GM18951 (cell line): ENCODE data around the gene SSH2.

ENCODE experiments used
- POLR2A ChIP-seq: IDR thresholded peaks from 4 replicates; pipeline ENCODE4 v1.6.1; 2011; ENCODE audit warnings: mild to moderate bottlenecking; ENCODE audit not compliant: insufficient read length, insufficient read depth; ENCODE audit errors: extremely low read depth
- in situ Hi-C: fragments of 300-500 bp; cut with MboI; formaldehyde crosslinking; loops from one replicate; pipeline ENCODE4 v1.12.0; 2022; ENCODE audit warnings: low sequenced_read_pairs, mixed read lengths, inconsistent platforms; ENCODE audit not compliant: unreplicated experiment

The SSH2 gene

DNA sequence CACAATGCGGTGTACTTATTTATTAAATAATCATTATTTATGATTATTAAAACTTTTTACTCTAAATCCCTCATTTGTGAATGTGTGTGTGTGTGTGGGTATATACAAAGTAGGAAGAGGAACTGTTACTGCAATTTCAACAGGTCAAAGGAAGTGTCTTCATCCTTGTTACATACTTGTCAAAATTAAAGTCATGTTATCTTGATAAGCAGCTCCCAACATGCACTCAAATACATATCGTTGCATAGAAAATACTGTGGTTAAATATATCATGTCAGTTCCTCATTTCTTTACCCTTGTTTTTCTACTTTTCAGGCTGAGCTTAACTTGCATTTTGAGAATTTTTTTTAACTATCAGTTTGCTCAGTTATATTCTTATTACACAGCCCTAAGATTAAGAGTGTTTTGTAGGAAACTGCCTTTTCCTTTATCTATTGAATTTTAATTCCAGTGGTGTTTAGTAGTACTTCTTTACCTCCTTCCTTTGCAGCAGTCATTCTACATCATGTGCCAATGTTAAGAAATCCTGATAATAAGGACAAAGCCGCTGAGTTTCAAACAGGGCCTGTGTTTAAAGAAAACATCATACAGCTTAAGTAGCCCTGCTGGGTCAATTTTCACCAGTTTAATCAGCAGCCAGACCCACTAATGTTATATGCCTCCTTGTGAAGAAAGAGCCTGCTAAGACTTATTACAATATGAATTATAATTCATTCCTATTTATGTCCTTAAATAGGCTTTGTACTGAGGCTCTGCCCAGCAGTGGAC lies 18.6 kb upstream of the SSH2 start:
- in situ Hi-C loops = no loop called here
- no peak for TF ChIP-seq POLR2A

- no peak for TF ChIP-seq POLR2A
Observed at GRCh38 chr17:29945281-29945680, 15.3 kb upstream of the SSH2 start.

GRCh38 chr17:29941334-29941733 lies 11.3 kb upstream of the SSH2 start, which contains the start of gene EFCAB5:
Gene EFCAB5 (plus strand): TSS chr17:29941634. CDS start chr17:29941797, 163 bp downstream.
- TF ChIP-seq POLR2A = no peak
- in situ Hi-C loops = no loop called here

More at GRCh38 chr17:29945281-29945680, 15.3 kb upstream of the SSH2 start:
- in situ Hi-C loops = no loop called here

DNA sequence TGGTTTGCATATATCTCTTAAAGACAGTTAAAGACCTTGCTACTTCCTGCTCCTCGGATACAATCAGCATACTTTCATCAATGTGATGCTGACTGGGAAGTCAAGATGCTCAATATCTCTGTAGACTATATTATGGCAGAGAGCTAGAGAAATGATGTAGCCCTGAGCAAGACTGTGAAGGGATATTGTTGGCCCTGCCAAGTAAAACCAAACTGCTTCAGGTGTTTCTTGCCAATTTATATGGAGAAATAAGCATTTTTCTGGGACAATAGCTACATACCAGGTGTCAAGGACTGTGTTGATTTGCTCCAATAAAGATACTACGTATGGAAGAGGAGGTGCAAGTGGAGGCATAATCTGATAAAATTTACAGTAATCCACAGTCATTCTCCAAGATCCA lies 6.7 kb upstream of the SSH2 start:
- in situ Hi-C loops = loop anchor here (10.0 kb wide), 1 partner anchor 302 kb away; no protein-coding TSS in a partner anchor
- TF ChIP-seq POLR2A = no peak

- in situ Hi-C loops = loop anchor here (10.0 kb wide), 1 partner anchor 301 kb away; no protein-coding TSS in a partner anchor
Observed at GRCh38 chr17:29935909-29936308, 5.9 kb upstream of the SSH2 start.

- in situ Hi-C loops = loop anchor here (5.0 to 10.0 kb wide), 2 partner anchors 131 to 299 kb away; no protein-coding TSS in a partner anchor
Observed at GRCh38 chr17:29933379-29933778, 3.4 kb upstream of the SSH2 start.

DNA sequence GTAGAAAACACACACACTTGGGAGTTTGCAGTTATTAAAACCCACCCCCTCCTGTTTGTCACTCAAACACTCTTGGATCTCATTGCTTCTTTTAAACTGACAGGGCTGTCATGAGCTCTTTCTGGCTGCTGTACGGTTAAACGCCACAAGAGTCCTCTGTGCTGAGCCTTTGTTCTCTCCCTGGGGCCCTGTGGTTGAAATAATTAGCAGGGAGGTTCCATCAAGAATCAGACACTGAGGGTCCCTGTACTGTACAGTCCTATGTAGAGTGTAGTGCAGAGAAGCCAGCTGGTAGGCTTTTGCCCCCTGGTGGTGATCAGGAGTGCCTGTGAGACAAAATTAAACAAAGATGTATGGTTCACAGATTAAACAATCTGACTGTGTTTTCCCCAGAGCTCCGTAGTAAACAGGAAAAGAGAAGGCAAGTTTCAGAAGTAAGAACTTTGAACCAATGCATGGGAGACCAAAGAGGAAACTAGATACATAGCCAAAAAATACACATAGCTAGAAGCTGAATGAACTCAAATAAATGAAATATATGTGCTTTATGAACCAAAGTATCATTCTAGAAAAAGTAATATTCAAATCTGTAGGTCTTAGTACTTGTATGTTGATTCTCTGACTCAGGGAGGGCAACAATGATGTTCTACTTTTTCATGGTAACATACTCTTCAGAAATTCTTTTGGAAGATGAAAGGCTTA lies 1.4 kb upstream of the SSH2 start:
- in situ Hi-C loops = loop anchor here (5.0 to 10.0 kb wide), 2 partner anchors 129 to 297 kb away; no protein-coding TSS in a partner anchor
- TF ChIP-seq POLR2A = no peak

More at GRCh38 chr17:29933379-29933778, 3.4 kb upstream of the SSH2 start:
- no peak for TF ChIP-seq POLR2A

DNA sequence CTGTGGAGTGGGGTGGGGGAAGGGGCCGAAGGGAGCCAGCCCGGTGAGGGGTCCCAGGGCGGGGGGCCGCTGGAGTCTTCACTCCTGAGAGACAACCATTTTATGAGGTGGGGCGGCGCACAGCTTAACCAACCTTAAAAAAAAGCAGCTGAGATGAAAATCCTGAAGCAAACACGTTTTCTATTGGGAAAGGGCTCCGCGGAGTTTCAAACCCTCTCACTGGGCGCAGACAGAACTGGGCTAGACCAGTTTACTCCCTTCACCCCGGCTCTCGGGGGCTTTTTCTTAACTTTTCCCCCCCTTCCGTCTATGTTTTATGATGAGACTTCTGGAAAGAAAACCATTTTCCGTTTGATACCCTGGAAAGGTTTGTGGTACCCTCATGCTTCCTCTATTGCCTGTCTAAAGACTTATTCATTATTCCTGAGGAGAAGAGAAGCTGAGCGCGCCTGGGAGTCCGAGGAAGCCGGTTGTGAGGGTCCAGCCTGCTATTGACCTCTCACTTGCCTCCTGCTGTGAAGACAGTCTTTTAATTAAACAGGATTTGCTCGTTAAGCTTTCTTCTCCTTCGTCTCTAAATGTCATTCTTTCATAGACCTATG lies 482 bp upstream of the SSH2 start:
- in situ Hi-C loops = loop anchor here (5.0 to 10.0 kb wide), 2 partner anchors 128 to 296 kb away; no protein-coding TSS in a partner anchor
- no peak for TF ChIP-seq POLR2A

DNA sequence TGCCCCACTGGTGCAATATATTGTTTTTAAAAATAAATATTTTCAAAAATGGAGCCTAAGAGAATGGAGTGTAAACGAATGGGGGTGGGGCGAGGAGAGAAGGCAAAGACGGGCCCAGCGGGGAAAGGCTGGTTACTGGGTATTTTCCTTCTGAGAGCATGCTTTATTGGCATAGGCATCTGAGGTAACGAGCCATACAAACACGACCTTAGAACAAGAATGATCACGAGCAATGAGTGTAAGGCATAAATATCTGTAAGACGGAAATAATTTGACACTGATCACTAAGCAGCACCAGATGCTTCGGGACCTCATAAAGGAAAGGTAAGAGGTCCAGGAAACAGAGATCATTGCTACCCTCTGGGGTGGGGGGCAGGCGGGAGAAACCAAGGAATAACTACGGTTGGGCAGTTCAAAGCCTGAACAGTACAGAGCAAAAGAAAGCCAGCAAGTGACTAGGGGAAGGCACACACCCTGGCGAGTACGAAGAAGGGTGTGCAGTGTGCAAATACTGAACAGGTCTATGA lies 959 bp downstream of the SSH2 start:
- no peak for TF ChIP-seq POLR2A
- in situ Hi-C loops = no loop called here

DNA sequence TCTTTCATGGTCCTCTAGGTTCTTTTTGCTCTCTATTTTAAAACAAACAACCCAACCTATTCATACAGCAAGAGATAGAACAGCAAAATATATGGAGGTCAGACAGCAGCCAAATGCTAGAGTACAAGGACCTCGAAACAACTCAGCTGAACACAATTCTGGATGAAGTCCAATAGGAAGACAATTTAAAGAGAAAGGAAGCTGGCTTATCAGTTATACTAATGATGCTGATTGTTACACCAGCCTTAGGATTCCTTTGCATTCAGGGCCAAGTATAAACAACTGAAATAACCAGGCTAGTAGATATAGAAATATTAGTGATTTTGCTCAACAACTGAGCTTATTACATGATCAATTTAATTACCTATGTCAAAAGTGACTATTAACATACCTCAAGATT lies 2.5 kb downstream of the SSH2 start:
- in situ Hi-C loops = no loop called here

DNA sequence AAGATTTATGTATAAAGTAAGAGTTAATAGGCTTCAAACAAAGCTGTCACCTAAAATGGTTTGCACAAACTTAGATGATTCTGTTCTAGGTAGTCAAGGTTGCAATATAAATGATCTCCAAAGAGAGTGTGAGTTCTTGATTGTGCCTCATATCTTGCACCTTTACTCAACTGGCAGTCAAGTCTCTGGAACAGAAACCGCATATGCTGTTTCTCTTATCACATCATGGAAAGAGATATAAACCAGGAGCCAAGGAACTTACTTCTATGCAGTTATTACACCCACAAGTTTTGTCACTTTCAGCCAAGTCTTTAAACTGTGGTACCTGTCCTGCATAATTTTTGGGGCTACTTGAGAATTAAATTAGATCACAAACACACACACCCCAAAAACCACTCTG lies 5.2 kb downstream of the SSH2 start:
- in situ Hi-C loops = no loop called here
- no peak for TF ChIP-seq POLR2A

More for the DNA sequence above, 2.5 kb downstream of the SSH2 start:
- no peak for TF ChIP-seq POLR2A

DNA sequence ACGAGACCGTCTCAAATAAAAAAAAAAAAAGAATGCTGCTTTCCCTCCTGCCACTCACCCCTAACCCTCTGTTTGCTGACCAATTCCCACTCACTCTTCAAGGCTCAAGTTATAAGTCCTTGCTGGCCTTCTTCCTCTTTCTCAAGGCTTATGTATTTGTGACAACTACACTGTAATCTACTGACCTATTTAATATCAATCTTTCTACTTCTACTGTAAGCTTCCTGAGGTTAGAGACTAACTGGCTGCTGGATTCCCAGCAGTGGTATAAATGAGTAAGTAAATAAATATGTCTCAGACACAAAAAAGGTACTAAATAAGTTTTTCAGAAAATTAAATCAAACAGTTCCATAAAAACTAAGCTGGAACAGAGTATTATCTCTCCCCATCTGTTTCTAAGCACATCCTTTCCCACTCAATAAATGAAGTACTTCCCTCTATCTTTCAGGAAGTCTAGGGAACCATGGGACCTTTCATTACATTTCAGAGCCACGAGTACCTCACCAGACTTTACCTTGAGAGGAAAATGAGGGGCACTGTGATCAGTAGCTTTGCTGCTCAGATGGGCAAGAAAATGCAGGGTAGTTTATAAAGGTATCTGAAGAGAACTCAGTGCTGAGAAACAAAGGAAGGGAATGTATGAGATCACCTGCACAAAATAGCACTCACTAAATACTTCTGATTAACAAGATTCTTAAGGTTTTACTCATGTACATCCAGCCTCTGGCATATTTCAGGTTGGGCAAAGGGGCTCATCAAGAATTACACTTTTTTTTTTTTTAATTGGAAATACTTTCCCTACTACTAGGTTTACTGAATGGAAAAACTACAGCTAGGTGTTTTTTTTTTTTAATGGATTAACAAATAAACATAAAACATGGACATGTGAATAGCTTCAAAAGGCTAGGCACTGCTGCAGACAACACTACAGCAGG lies 10.8 kb downstream of the SSH2 start:
- in situ Hi-C loops = no loop called here
- TF ChIP-seq POLR2A = no peak
